HG03196 (cell line): Measurements from ENCODE around the gene APPL2.

Experiments used
- ATAC-seq: cut with Tn5 transposase; IDR thresholded peaks from one replicate; pipeline ENCODE4 v1.9.1; 2021; ENCODE audit not compliant: unreplicated experiment

Gene APPL2

GRCh38 chr12:105223352-105223845, 12.6 kb downstream of the APPL2 start:
- ATAC-seq = no peak

GRCh38 chr12:105222726-105223351, 13.1 kb downstream of the APPL2 start:
- no peak for ATAC-seq

- no peak for ATAC-seq
Measured at GRCh38 chr12:105222284-105222655, 13.7 kb downstream of the APPL2 start.

- ATAC-seq = no peak
Measured at GRCh38 chr12:105221583-105222283, 14.2 kb downstream of the APPL2 start.

- ATAC-seq = no peak
Measured at GRCh38 chr12:105220929-105221290, 15.1 kb downstream of the APPL2 start.

GRCh38 chr12:105220150-105220928, 15.6 kb downstream of the APPL2 start:
- ATAC-seq = no peak

GRCh38 chr12:105219261-105220028, 16.5 kb downstream of the APPL2 start:
- ATAC-seq = no peak

GRCh38 chr12:105218434-105218833, 17.5 kb downstream of the APPL2 start:
- no peak for ATAC-seq

GRCh38 chr12:105214670-105215375, 21.2 kb downstream of the APPL2 start:
- ATAC-seq = no peak

GRCh38 chr12:105214148-105214547, 21.8 kb downstream of the APPL2 start:
- ATAC-seq = no peak

- ATAC-seq = no peak
Measured at GRCh38 chr12:105212438-105212837, 23.5 kb downstream of the APPL2 start.

GRCh38 chr12:105209091-105209490, 26.9 kb downstream of the APPL2 start:
- ATAC-seq = no peak

GRCh38 chr12:105206686-105207374, 29.1 kb downstream of the APPL2 start:
- ATAC-seq = no peak

- no peak for ATAC-seq
Measured at GRCh38 chr12:105205322-105206048, 30.5 kb downstream of the APPL2 start.

GRCh38 chr12:105204916-105205315, 31.1 kb downstream of the APPL2 start:
- no peak for ATAC-seq

- ATAC-seq = no peak
Measured at GRCh38 chr12:105204127-105204526, 31.8 kb downstream of the APPL2 start.

GRCh38 chr12:105202202-105202601, 33.8 kb downstream of the APPL2 start:
- ATAC-seq = no peak

GRCh38 chr12:105201299-105201698, 34.7 kb downstream of the APPL2 start:
- ATAC-seq = no peak

- no peak for ATAC-seq
Measured at GRCh38 chr12:105200385-105200784, 35.6 kb downstream of the APPL2 start.
